ENCODE measurements around the gene SSR4. TPM values are rescaled to one million over a fixed set of nuclear protein-coding genes. Genes with fewer than 3 reads are reported as not detected.

SSR4 gene
- total RNA-seq, 1 experiment from 2014 or later, result 179 TPM

GRCh38 chrX:153755136-153755535 lies 39.3 kb upstream of the SSR4 start:
- Mint-ChIP-seq H3K36me3 (ENCODE audit: insufficient read depth in 1 of 3, low read depth in 3 of 3) (peaks cover 0 to under 1% (median 0%) of the 10 kb centered on the region in 3 experiments; a peak in 3 of 7 replicates), H3K4me1 (no peaks in the 10 kb centered on the region), H3K27me3 (ENCODE audit: low read depth) (peaks cover 6% of the 10 kb centered on the region), H3K4me3 (no peak overlapping the region), H3K27ac (no peak overlapping the region), H3K9me3 (peaks cover 74 to 77% of the 10 kb centered on the region in 2 experiments)
- Histone ChIP-seq H2BK15ac (ENCODE audit: low read depth, low read length) (no peak overlapping the region), H3K27ac (ENCODE audit: insufficient read length, low read depth, low read length) (no peak overlapping the region), H3T11ph (ENCODE audit: low read length) (no peak overlapping the region), H4K91ac (ENCODE audit: insufficient read length, low read depth, low read length) (no peak overlapping the region), H3K4me1 (ENCODE audit: insufficient read depth, low read length) (no peaks in the 10 kb centered on the region), H3K27me3 (ENCODE audit: insufficient read depth, low read length) (no peaks in the 10 kb centered on the region), H3K18ac (ENCODE audit: insufficient read length, low read depth, low read length) (no peak overlapping the region), H4K5ac (ENCODE audit: insufficient read length, low read depth, low read length) (no peak overlapping the region), H3K14ac (ENCODE audit: insufficient read depth, low read length) (no peak overlapping the region), H2AK5ac (ENCODE audit: insufficient read length, low read length) (no peak overlapping the region), H3K56ac (ENCODE audit: insufficient read length, low read depth, low read length) (no peak overlapping the region), H2AFZ (ENCODE audit: low read length) (no peak overlapping the region), H3K4me2 (ENCODE audit: insufficient read depth, insufficient read length, low read length) (no peak overlapping the region), H3K9ac (ENCODE audit: extremely low read depth, insufficient read length, low read length) (no peak overlapping the region), H2BK12ac (ENCODE audit: insufficient read length, low read depth, low read length) (no peak overlapping the region), H2BK5ac (ENCODE audit: insufficient read length, low read length) (no peak overlapping the region), H2BK120ac (ENCODE audit: low read depth, low read length, poor library complexity, severe bottlenecking) (no peak overlapping the region), H2BK20ac (ENCODE audit: low read depth, low read length, poor library complexity, severe bottlenecking) (no peak overlapping the region), H3K79me1 (ENCODE audit: insufficient read depth, low read depth, low read length, poor library complexity, severe bottlenecking) (no peaks in the 10 kb centered on the region), H3K79me2 (ENCODE audit: insufficient read depth, low read length) (no peaks in the 10 kb centered on the region), H4K8ac (replicated peaks; ENCODE audit: insufficient read length, low read depth, low read length) (no peak overlapping the region), H3K9me3 (ENCODE audit: control insufficient read depth, low read depth, low read length) (peaks cover 32% of the 10 kb centered on the region), H3K4ac (ENCODE audit: low read depth, low read length) (no peak overlapping the region), H3K23ac (ENCODE audit: insufficient read length, low read depth, low read length) (no peak overlapping the region), H4K20me1 (ENCODE audit: control insufficient read depth, insufficient read depth, insufficient read length) (no peaks in the 10 kb centered on the region), H3K23me2 (ENCODE audit: insufficient read length, low read depth, low read length, poor library complexity, severe bottlenecking) (no peaks in the 10 kb centered on the region)
- no CpG with 5 or more reads among the region's 1 CpG for WGBS (ENCODE audit: extremely low coverage, insufficient read length, low lambda C conversion rate)
- peak; percentile 31; the same call in 2 of the 3 replicates for TF ChIP-seq CTCF (conservative IDR thresholded peaks at IDR 0.05)
- DNase-seq, result no peak

Measured in H9 (cell line).